Keratinocyte (primary cell): ENCODE measurements around the gene CCDC179. TPM values are rescaled to one million over a fixed set of nuclear protein-coding genes. Genes with fewer than 3 reads are reported as not detected.

Source experiments
- DNase-seq: peaks from one replicate; pipeline ENCODE4 v3.0.0-alpha.2; 2011; ENCODE audit warnings: low read depth, missing footprints, low spot score
- FAIRE-seq: peaks from 2 replicates; lab custom pipeline; 2011; peaks lifted over from hg19 to GRCh38; lab: Jason Lieb, UNC
- H2AFZ ChIP-seq: 2 replicates; pipeline ENCODE4 v1.6.0; 2012; ENCODE audit warnings: low read length, control low read depth, inconsistent platforms; ENCODE audit not compliant: control insufficient read depth
- H3K27ac ChIP-seq: 2 replicates; pipeline ENCODE4 v1.5.1; 2011; ENCODE audit warnings: low read length; ENCODE audit not compliant: control insufficient read depth, insufficient read depth
- H3K27me3 ChIP-seq: 3 replicates; pipeline ENCODE4 v1.6.0; 2011; ENCODE audit warnings: low read length; ENCODE audit not compliant: control insufficient read depth, insufficient read depth; ENCODE audit errors: extremely low read depth
- H3K36me3 ChIP-seq, 2 experiments: 2 replicates in 1 of 2; 3 replicates in 1 of 2; pipeline ENCODE4 v1.5.1; 2011; ENCODE audit warnings: low read length in 2 of 2, mild to moderate bottlenecking in 1 of 2; ENCODE audit not compliant: control insufficient read depth in 2 of 2, insufficient read depth in 2 of 2; ENCODE audit errors: extremely low read depth in 1 of 2
- H3K4me1 ChIP-seq: 3 replicates; pipeline ENCODE4 v1.5.1; 2011; ENCODE audit warnings: low read length; ENCODE audit not compliant: control insufficient read depth, insufficient read depth; ENCODE audit errors: extremely low read depth
- H3K4me2 ChIP-seq: 3 replicates; pipeline ENCODE4 v1.6.0; 2011; ENCODE audit warnings: low read depth, low read length; ENCODE audit not compliant: control insufficient read depth, insufficient read depth; ENCODE audit errors: extremely low read depth
- H3K4me3 ChIP-seq, 3 experiments: fragments of 200-600 bp in 1 of 3; sonication (generic) in 1 of 3; 2 replicates in 2 of 3; 3 replicates in 1 of 3; pipeline ENCODE4 v1.5.1; 2011 to 2016; ENCODE audit warnings: low read length in 3 of 3, mild to moderate bottlenecking in 3 of 3, control low read depth in 2 of 3, inconsistent platforms in 1 of 3, low read depth in 1 of 3, mixed read lengths in 1 of 3, mixed run types in 1 of 3, moderate library complexity in 1 of 3; ENCODE audit not compliant: control insufficient read depth in 2 of 3, insufficient read depth in 2 of 3; ENCODE audit errors: extremely low read depth in 1 of 3
- H3K79me2 ChIP-seq: 2 replicates; pipeline ENCODE4 v1.6.0; 2012; ENCODE audit warnings: low read length; ENCODE audit not compliant: control insufficient read depth, insufficient read depth
- H3K9ac ChIP-seq: 3 replicates; pipeline ENCODE4 v1.6.0; 2011; ENCODE audit warnings: low read length; ENCODE audit not compliant: control insufficient read depth, insufficient read depth; ENCODE audit errors: extremely low read depth
- H3K9me1 ChIP-seq: 3 replicates; pipeline ENCODE4 v1.6.0; 2011; ENCODE audit warnings: low read length; ENCODE audit not compliant: control insufficient read depth, insufficient read depth; ENCODE audit errors: extremely low read depth
- H3K9me3 ChIP-seq: 2 replicates; pipeline ENCODE4 v1.5.1; 2012; ENCODE audit warnings: low read depth, low read length; ENCODE audit not compliant: control insufficient read depth
- H4K20me1 ChIP-seq: 3 replicates; pipeline ENCODE4 v1.6.0; 2011; ENCODE audit warnings: low read length; ENCODE audit not compliant: control insufficient read depth, insufficient read depth; ENCODE audit errors: extremely low read depth
- EZH2 ChIP-seq: IDR thresholded peaks from one replicate; pipeline ENCODE4 v1.6.1; 2012; ENCODE audit warnings: inconsistent platforms, mild to moderate bottlenecking, low read length, moderate library complexity
- dilution Hi-C: fragments of 300-500 bp; cut with MboI; formaldehyde crosslinking; loops from one replicate; pipeline ENCODE4 v1.7.0; 2020; ENCODE audit warnings: low sequenced_read_pairs; ENCODE audit not compliant: extremely low pct_ligation_motif_present
- polyA plus RNA-seq, 5 experiments: library from polyadenylated mRNA; depleted of rRNA in 3 of 5; stranded (reverse) in 3 of 5; stranded (forward) in 1 of 5; unstranded in 1 of 5; fragments of >200 nt; gene quantifications; 1 replicate in 1 of 5; 2 replicates in 3 of 5; 3 replicates in 1 of 5; pipeline versions ENCODE4 v1.2.1 to v1.2.3, GENCODE V29; 2011 to 2012; ENCODE audit warnings: missing spikeins in 2 of 5, low read depth in 1 of 5, low replicate concordance in 1 of 5
- TF ChIP-seq, protein P1 (sequence below), 3 experiments: IDR thresholded peaks in 1 of 3; conservative IDR thresholded peaks in 1 of 3; optimal IDR thresholded peaks in 1 of 3; 2 replicates in 2 of 3; 3 replicates in 1 of 3; pipeline versions ENCODE3 to v1.5.1; 2011; ENCODE audit warnings: low read length in 3 of 3, mild to moderate bottlenecking in 3 of 3, moderate library complexity in 2 of 3, control low read depth in 1 of 3, inconsistent platforms in 1 of 3; ENCODE audit not compliant: insufficient read depth in 2 of 3; ENCODE audit errors: extremely low read depth in 1 of 3

Gene CCDC179
- polyA plus RNA-seq, 1 donor (not counting 4 experiments of a cell fraction or from before 2014, with no cell fraction given) = not detected

DNA sequence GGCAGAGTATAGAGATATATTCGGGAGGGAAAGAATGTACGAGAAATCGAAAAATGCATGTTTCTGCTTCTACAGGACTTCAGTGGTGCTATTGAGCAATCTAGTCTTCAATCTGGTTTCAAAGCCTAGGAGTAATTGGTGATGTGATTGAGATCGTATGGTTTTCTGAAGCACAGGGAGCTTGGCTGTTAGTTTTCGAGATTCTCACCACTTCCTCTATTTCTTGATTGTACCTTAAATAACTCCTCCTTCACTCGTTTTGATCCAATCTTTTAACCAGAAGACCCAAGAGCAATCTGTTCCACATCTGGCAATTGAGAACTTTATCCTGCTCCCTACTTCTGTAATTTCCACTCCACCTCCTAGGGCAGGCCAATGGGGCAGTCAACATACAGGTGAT, 518 bp downstream of the CCDC179 start:
- dilution Hi-C loops = no loop called here
- no peak for FAIRE-seq
- TF ChIP-seq, protein P1, sequence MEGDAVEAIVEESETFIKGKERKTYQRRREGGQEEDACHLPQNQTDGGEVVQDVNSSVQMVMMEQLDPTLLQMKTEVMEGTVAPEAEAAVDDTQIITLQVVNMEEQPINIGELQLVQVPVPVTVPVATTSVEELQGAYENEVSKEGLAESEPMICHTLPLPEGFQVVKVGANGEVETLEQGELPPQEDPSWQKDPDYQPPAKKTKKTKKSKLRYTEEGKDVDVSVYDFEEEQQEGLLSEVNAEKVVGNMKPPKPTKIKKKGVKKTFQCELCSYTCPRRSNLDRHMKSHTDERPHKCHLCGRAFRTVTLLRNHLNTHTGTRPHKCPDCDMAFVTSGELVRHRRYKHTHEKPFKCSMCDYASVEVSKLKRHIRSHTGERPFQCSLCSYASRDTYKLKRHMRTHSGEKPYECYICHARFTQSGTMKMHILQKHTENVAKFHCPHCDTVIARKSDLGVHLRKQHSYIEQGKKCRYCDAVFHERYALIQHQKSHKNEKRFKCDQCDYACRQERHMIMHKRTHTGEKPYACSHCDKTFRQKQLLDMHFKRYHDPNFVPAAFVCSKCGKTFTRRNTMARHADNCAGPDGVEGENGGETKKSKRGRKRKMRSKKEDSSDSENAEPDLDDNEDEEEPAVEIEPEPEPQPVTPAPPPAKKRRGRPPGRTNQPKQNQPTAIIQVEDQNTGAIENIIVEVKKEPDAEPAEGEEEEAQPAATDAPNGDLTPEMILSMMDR (optimal IDR thresholded peaks at IDR 0.05 in 1 of 3, IDR thresholded peaks at IDR 0.05 in 1 of 3, conservative IDR thresholded peaks at IDR 0.05 in 1 of 3; ENCODE audit: extremely low read depth in 1 of 3, insufficient read depth in 2 of 3, low read length in 3 of 3) = no peak
- TF ChIP-seq EZH2 = no peak

DNA sequence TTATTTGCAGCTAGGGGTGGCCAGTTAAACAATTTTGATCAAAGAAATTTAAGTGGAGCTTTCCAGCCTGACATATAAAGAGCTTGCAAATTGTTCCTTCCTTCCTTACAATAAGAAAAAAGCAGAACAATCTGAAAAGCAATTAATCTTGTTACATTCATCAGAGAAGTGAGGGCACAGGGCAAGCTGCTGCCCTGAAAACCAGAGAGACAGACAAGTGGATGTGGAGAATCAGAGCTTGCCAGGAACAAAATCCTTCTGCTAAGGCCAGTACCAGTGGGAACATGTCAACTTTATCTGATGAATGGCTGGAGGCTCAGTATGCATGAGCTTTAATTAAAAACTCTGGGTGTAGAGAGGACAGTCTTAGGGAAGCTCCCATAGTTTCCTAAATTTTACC, 8.8 kb downstream of the CCDC179 start:
- Histone ChIP-seq H3K9me1 (no peaks in the 10 kb centered on the region), H4K20me1 (no peaks in the 10 kb centered on the region), H3K4me2 (no peak overlapping the region), H3K36me3 (no peaks in the 10 kb centered on the region), H3K27me3 (no peaks in the 10 kb centered on the region), H3K4me1 (no peaks in the 10 kb centered on the region), H2AFZ (no peak overlapping the region), H3K9ac (no peak overlapping the region), H3K79me2 (no peaks in the 10 kb centered on the region), H3K4me3 (no peak overlapping the region), H3K27ac (no peak overlapping the region), H3K9me3 (no peaks in the 10 kb centered on the region)
- TF ChIP-seq EZH2 = no peak
- TF ChIP-seq, protein P1 (optimal IDR thresholded peaks at IDR 0.05 in 1 of 3, IDR thresholded peaks at IDR 0.05 in 1 of 3, conservative IDR thresholded peaks at IDR 0.05 in 1 of 3; ENCODE audit: extremely low read depth in 1 of 3, insufficient read depth in 2 of 3, low read length in 3 of 3) = no peak
- dilution Hi-C loops = no loop called here
- no peak for DNase-seq
- FAIRE-seq = no peak

More for the DNA sequence above, 518 bp downstream of the CCDC179 start:
- Histone ChIP-seq H3K27ac (no peak overlapping the region), H3K9me3 (no peaks in the 10 kb centered on the region), H3K4me2 (no peak overlapping the region), H4K20me1 (no peaks in the 10 kb centered on the region), H3K9me1 (no peaks in the 10 kb centered on the region), H3K4me1 (no peaks in the 10 kb centered on the region), H3K79me2 (no peaks in the 10 kb centered on the region), H2AFZ (no peak overlapping the region), H3K4me3 (no peak overlapping the region), H3K9ac (no peak overlapping the region), H3K36me3 (no peaks in the 10 kb centered on the region), H3K27me3 (no peaks in the 10 kb centered on the region)
- DNase-seq = no peak
